Measurements from ENCODE around the gene HAVCR1.
"Not testable (repeated sequence)": the region's sequence is repeated elsewhere in the genome, so short reads cannot be mapped to it uniquely, and the experiment has no call there.

The HAVCR1 gene

DNA sequence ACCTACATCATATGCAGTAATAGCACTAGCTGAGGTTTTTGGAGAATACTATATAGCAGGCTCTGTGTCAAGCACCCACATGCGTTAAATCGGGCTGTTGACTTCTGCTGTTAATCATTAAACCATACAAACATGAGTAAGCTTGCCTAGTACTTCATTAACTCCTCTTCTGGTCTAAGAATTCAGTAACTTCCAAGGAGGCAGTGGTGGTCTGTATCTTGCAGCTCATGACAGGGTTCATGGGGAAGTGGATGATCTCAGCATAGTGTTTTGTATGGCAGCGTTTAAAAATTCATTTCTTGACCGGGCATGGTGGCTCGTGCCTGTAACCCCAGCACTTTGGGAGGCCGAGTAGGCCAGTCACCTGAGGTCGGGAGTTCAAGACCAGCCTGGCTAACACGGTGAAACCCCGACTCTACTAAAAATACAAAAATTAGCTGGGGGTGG is at the start of gene HAVCR1:
HAVCR1 (minus strand) TSS at position 24 of the 447 bp plus-strand sequence. CDS start 1,173 bp downstream, outside the sequence.
- DNase-seq: no peak

GRCh38 chr5:157107508-157107907 is 48.6 kb upstream of the HAVCR1 start:
- DNase-seq: peak; percentile 24

- DNase-seq: peak; percentile 73
Measured at GRCh38 chr5:157106630-157107461, 47.9 kb upstream of the HAVCR1 start.

DNA sequence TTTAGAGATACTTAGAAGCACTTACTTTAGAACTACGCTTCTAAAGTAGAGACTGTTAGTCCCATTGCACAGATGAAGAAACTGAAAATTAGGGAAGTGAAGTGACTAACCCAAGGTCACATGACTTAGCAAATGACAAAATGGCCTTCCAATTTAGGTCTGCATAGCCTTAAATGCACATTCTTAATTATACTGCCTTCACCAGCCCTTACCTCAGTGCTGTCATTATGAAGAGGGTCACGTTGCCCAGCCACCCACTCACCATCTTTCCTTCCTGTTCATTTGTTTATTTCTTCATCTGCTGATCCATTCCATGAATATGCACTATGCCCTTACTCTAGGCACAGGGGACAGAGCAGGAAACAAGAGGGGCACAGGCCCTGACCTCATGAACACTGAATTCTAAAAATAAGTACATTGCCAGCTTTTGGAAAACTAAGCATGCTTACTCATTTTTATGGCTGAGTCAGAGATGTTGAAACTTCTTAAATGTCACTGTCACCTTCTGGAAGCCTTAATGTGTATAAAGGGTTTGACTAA is 41.3 kb upstream of the HAVCR1 start:
- peak; percentile 77 for DNase-seq

GRCh38 chr5:157088342-157088990 is 29.6 kb upstream of the HAVCR1 start:
- no peak for DNase-seq

GRCh38 chr5:157086751-157087359 is 27.9 kb upstream of the HAVCR1 start:
- DNase-seq: no peak

- no peak for DNase-seq
Measured at GRCh38 chr5:157085930-157086329, 27.0 kb upstream of the HAVCR1 start.

DNA sequence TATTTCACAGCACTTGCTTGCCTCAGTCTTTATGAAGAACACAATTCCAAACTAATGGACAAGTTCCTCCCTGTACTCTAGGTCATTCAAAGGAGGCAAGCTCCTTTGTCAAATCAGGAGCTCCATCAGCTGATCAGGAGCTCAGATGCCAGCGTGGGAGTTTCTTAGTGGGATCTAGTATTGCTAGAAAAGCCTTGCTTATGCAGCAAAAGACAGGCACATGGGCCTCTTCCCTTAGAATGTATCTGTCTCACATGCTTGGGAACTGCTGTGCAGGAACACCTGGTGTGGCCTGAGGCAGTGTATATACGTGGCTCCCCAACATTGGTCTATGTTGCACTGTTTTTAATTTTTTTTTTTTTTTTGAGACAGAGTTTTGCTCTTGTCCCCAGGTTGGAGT is 21.4 kb upstream of the HAVCR1 start:
- DNase-seq: no peak

DNA sequence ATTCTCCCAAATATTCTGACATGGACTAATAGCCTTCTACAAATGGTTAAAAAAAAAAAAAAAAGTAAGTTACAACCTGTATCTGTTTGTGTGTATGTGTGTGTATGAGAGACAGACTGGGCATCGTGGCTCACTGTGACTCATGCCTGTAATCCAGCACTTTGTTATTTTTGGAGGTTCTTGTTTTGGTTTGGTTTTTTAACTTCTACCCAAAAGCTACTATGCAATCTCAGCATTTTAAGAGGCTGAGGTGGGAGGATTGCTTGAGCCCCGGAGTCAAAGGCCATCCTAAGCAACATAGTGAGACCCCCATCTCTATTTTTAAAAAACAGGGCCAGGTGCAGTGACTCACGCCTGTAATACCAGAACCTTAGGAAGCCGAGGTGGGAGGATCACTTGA is 17.6 kb upstream of the HAVCR1 start:
- DNase-seq: peak; percentile 21

DNA sequence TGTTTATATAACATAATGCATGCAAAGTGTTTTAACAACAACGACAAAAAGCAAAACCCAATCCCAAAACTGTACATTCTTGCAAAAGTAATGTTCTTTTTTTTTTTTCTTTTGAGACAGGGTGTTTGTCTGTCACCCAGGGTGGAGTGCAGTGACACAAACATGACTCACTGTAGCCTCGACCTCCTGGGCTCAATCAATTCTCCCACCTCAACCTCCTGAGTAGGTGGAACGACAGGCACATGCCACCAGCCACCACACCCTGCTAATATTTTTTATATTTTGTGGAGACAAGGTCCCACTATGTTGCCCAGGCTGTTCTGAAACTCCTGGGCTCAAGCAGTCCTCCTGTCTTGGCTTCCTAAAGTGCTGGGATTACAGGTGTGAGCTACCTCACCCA is 13.6 kb upstream of the HAVCR1 start:
- DNase-seq: peak; percentile 19

- no peak for DNase-seq
Measured at GRCh38 chr5:157069949-157070348, 11.0 kb upstream of the HAVCR1 start.

- DNase-seq: no peak
Measured at GRCh38 chr5:157068785-157069184, 9.9 kb upstream of the HAVCR1 start.

DNA sequence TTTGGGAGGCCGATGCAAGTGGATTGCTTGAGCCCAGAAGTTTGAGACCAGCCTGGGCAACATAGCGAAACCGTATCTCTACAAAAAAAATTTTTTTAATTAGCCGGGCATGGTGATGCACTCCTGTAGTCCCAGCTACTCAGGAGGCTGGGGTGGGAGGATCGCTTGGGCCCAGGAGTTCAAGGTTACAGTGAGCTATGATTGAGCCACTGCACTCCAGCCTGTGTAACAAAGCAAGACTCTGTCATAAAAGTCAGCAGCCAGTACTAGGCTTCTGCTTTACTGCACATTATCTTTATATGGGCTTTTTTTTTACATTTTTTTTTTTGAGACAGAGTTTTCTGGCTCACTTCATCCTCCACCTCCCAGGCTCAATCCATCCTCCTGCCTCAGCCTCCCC is 9.4 kb upstream of the HAVCR1 start:
- no peak for DNase-seq

- DNase-seq: no peak
Measured at GRCh38 chr5:157067005-157067404, 8.1 kb upstream of the HAVCR1 start.

DNA sequence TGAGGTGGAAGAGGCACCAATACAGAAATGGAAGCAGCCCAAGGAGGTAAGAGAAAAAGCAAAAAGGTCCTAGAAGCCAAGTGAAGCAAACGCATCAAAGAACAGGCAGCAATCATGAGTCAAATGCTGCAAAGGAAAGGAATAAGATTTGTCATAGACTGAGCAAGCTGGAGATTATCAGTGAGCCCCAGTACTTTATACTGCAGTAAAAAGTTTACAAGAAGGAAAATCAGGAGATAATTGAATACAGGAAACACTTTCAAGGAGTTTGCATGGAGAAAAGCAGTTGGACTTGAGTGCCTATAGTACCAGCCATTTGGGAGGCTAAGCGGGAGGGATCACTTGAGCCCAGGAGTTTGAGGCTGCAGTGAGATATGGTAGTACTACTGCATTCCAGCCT is 7.2 kb upstream of the HAVCR1 start:
- DNase-seq: no peak

- no peak for DNase-seq
Measured at GRCh38 chr5:157063776-157064430, 5.0 kb upstream of the HAVCR1 start.

GRCh38 chr5:157059891-157060290 is 975 bp upstream of the HAVCR1 start:
- no peak for DNase-seq

DNA sequence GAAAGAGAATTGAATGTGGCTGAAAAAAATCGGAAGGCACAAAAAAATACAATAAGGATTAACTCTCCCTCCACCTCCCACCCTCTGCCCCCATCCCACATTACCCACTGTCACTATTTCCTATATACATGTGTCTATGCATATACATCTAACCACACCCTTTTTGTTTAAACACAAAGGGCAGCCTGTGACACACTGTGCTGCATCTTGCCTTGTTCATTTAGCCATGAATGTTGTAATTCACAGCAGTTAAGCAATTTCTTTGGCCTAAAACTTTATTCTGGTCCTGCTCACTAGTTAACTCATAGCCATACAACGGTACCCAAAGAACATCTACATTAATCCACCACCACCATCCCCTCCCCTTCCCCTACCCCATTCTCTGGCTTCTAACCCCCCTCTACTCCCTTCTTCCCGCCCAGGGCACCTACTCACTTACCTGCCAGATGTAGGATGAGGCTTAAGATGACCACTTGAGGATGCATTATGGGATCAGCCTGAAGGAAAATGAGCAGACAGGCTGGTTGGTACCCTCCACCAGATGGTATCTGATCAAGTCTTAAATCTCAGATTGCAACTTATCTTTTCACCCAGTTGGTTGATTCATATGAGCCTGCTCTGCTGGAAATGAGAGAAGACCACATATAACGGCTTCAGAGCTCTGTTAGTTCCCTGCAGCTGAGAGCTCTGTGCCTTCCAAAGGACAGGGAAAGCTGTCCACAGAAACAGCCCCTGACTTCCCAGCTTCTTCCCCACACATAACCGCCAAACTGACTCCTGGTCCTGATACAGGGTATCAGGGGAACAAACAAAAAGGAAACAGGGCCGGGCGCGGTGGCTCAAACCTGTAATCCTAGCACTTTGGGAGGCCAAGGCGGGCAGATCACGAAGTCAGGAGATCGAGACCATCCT is 1.2 kb downstream of the HAVCR1 start:
- DNase-seq: no peak

DNA sequence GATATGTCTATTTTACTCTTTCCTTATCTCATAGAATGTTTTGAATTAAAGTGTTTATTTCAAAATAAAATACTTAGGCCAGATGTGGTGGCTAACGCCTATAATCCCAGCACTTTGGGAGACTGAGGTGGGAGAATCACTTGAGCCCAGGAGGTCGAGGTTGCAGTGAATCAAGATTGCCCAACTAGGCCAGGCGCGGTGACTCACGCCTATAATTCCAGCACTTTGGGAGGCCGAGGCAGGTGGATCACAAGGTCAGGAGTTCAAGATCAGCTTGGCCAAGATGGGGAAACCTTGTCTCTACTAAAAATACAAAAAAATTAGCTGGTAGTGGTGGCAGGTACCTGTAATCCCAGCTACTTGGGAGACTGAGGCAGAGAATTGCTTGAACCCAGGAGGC is 2.1 kb downstream of the HAVCR1 start:
- DNase-seq: not testable (repeated sequence)

DNA sequence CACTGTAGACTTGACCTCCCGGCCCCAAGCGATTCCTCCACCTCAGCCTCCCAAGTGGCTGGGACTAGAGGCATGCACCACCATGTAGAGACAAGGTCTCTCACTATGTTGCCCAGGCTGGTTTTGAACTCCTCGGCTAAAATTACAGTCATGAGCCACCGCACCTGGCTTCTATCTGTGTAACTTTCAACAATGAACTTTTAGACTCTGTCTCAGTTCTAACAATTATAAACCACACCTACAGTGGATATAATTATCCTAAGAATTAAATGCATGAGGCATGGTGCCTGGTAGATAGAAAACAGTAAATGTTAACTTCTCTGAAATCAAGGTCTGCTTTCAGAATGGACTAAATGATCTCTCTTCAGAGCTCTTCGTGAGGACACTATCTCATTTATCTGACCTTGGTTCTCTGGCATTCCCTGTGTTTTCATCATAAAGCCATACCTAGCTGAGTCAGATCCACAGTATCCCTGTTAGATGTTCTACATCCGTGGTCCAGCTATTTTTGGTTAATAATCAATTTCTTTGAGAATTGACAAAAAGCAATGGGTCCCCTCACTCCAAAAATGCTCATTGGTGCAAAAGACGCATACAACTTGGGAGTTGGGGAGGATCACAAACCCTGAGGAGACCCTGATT is 7.2 kb downstream of the HAVCR1 start:
- DNase-seq: no peak

- no peak for DNase-seq
Measured at GRCh38 chr5:157050050-157050449, 8.9 kb downstream of the HAVCR1 start.

Measured in activated CD4-positive, alpha-beta T cell treated with anti-CD3 and anti-CD28 coated beads, Interleukin-2, Interleukin-6, amounts not matched to agents 100 ng/mL and 50 ng/mL, durations not matched to agents 16 hours and 8 hours (primary cell).